Transverse colon (tissue), 3 donors: ENCODE measurements around the gene ACSM3.

Experiments used
- CTCF ChIP-seq, 5 experiments: fragments of 200-600 bp in 3 of 5; fragments of 450-650 bp in 2 of 5; sonication (generic) in 3 of 5; IDR thresholded peaks; 1 replicate in 2 of 5; 2 replicates in 3 of 5; pipeline ENCODE4 v1.5.1; 2016 to 2017; ENCODE audit warnings: antibody characterized with exemption in 5 of 5, inconsistent platforms in 3 of 5, mild to moderate bottlenecking in 2 of 5, moderate library complexity in 1 of 5
- POLR2A ChIP-seq: fragments of 450-650 bp; IDR thresholded peaks from one replicate; pipeline ENCODE4 v1.6.1; 2016; ENCODE audit warnings: antibody characterized with exemption, mild to moderate bottlenecking, moderate library complexity

GRCh38 chr16:20740007-20740883, 23.6 kb upstream of the ACSM3 start:
- TF ChIP-seq CTCF (IDR thresholded peaks at IDR 0.05) (peak in 4 of 5 experiments; percentile 8 to 40 (median 29)), POLR2A (no peak)
